ENCODE results near the gene ENOX1.
"Not testable (repeated sequence)": the region's sequence is repeated elsewhere in the genome, so short reads cannot be mapped to it uniquely, and the experiment has no call there.

The ENOX1 gene

DNA sequence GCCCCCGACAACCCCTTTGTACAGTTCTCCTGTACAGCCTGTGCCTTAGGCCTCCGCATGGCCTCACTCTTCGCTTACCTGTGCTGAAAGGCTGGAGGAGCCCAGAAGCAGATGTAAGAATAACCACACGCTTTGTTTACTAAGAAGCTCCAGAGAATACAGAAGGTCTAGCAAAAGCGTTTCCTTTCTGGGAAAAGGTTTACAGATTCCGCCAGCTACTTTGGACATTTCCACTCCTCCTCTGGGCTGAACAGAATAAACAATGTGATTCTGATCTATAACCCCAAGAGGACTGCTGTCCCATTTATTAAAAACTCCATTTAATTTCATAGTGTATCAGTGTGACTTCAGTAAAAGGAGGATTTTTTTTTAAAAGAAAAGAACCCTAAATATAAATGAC, 424.2 kb downstream of the ENOX1 start:
- H3K27ac Mint-ChIP-seq, result no peak overlapping the region

DNA sequence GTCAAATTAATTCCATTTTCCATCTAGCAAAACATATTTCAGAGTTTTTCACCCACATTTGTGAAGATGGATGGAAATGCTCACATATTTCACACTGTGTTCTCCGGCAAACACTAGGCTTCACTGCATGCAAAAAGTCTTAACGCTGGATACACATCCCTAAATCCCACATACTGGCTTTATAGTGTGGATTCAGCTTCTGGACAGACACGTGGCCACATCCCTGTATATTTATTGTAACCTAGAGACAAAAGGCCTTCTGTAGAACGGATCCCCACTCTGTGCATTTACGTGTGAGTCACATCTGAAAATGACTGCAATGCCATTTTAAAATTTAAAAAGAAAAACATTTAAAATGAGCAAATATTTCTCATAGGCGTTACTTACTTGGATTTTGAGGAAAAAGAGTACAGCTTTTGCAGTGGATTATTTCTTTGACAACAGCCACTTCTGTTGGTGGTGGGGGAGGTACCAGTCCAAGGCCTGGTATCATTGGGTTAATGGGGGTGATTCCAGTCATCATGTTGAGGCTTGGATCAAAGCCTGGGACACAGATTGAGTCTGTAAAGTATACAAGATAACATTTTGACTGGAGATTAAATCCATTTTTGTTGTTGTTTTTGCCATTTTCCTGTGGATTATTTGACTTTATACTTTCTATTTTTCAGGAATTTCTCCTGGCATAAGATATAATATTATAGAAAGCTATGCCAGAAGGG, 425.7 kb downstream of the ENOX1 start:
- H3K27me3 Mint-ChIP-seq (ENCODE audit: low read depth), result no peaks in the 10 kb centered on the region
- no peaks in the 10 kb centered on the region for H3K36me3 Mint-ChIP-seq (ENCODE audit: low read depth)
- no peak overlapping the region for H3K4me3 Mint-ChIP-seq
- no peaks in the 10 kb centered on the region for H3K9me3 Mint-ChIP-seq
- peaks cover 2% of the 10 kb centered on the region for H3K4me1 Mint-ChIP-seq (ENCODE audit: low read depth)
- no peak overlapping the region for H3K27ac Mint-ChIP-seq

More for the DNA sequence above, 424.2 kb downstream of the ENOX1 start:
- no peak overlapping the region for H3K4me3 Mint-ChIP-seq
- H3K27me3 Mint-ChIP-seq (ENCODE audit: low read depth), result no peaks in the 10 kb centered on the region
- no peaks in the 10 kb centered on the region for H3K36me3 Mint-ChIP-seq (ENCODE audit: low read depth)
- H3K9me3 Mint-ChIP-seq, result no peaks in the 10 kb centered on the region
- H3K4me1 Mint-ChIP-seq (ENCODE audit: low read depth), result peaks cover 5% of the 10 kb centered on the region

GRCh38 chr13:43360171-43360570, 426.6 kb downstream of the ENOX1 start:
- H3K27ac Mint-ChIP-seq, result no peak overlapping the region
- peaks cover 2% of the 10 kb centered on the region for H3K4me1 Mint-ChIP-seq (ENCODE audit: low read depth)
- no peak overlapping the region for H3K4me3 Mint-ChIP-seq
- H3K9me3 Mint-ChIP-seq, result no peaks in the 10 kb centered on the region
- H3K36me3 Mint-ChIP-seq (ENCODE audit: low read depth), result no peaks in the 10 kb centered on the region
- H3K27me3 Mint-ChIP-seq (ENCODE audit: low read depth), result no peaks in the 10 kb centered on the region

- peaks cover 2% of the 10 kb centered on the region for H3K4me1 Mint-ChIP-seq (ENCODE audit: low read depth)
- H3K27ac Mint-ChIP-seq, result no peak overlapping the region
Measured at GRCh38 chr13:43359536-43359935, 427.2 kb downstream of the ENOX1 start.

GRCh38 chr13:43357564-43357963, 429.2 kb downstream of the ENOX1 start:
- no peaks in the 10 kb centered on the region for H3K27me3 Mint-ChIP-seq (ENCODE audit: low read depth)

More at GRCh38 chr13:43359536-43359935, 427.2 kb downstream of the ENOX1 start:
- Mint-ChIP-seq H3K27me3 (ENCODE audit: low read depth) (no peaks in the 10 kb centered on the region), H3K4me3 (no peak overlapping the region), H3K36me3 (ENCODE audit: low read depth) (no peaks in the 10 kb centered on the region), H3K9me3 (no peaks in the 10 kb centered on the region)

GRCh38 chr13:43356567-43356966, 430.2 kb downstream of the ENOX1 start:
- Mint-ChIP-seq H3K4me3 (no peak overlapping the region), H3K9me3 (no peaks in the 10 kb centered on the region), H3K27ac (no peak overlapping the region), H3K36me3 (ENCODE audit: low read depth) (no peaks in the 10 kb centered on the region), H3K27me3 (ENCODE audit: low read depth) (no peaks in the 10 kb centered on the region), H3K4me1 (ENCODE audit: low read depth) (peaks cover 2% of the 10 kb centered on the region)

More at GRCh38 chr13:43357564-43357963, 429.2 kb downstream of the ENOX1 start:
- Mint-ChIP-seq H3K27ac (no peak overlapping the region), H3K4me1 (ENCODE audit: low read depth) (peaks cover 2% of the 10 kb centered on the region), H3K4me3 (no peak overlapping the region), H3K36me3 (ENCODE audit: low read depth) (no peaks in the 10 kb centered on the region), H3K9me3 (no peaks in the 10 kb centered on the region)

- Mint-ChIP-seq H3K36me3 (ENCODE audit: low read depth) (no peaks in the 10 kb centered on the region), H3K4me3 (no peak overlapping the region), H3K9me3 (no peaks in the 10 kb centered on the region), H3K27ac (no peak overlapping the region), H3K27me3 (ENCODE audit: low read depth) (no peaks in the 10 kb centered on the region), H3K4me1 (ENCODE audit: low read depth) (peaks cover 2% of the 10 kb centered on the region)
Measured at GRCh38 chr13:43355774-43356173, 431.0 kb downstream of the ENOX1 start.

DNA sequence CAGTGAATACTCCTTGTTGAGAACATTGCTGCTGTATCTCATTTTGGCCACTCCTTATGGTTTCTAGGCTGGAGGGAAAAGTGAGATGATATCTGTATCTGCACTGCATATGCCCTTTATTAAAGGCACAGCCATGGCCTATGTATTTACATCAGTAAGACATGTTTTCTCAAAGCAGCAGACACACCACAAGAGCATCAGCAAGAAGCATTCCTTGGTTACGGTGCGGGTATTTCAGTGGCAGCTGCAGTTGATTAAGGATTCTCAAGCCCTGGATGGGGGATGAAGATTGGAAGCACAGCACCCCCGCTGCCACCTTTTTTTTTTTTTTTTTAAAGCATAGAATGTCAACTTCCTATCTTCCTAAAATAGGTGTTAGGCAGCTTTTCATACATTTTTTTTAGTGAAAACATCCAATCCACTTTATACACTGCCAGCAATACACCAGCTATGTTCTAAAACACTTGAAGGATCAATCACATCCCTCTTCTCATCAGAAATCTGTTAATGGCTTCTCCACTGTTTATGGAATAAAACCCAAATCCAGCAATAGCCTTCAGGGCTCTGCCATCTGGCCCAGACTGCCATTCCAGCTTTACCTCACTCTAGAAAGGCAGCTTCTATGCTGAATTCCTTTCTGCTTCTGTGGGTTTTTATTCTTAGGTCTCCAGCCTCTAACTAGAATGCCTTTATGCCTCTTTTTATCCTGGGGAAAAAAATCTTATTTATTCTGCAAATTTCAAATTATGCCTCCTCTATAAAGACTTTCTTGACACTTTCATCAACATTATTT, 432.4 kb downstream of the ENOX1 start:
- Mint-ChIP-seq H3K4me3 (no peak overlapping the region), H3K27me3 (ENCODE audit: low read depth) (peaks cover 3% of the 10 kb centered on the region), H3K36me3 (ENCODE audit: low read depth) (no peaks in the 10 kb centered on the region), H3K27ac (no peak overlapping the region), H3K4me1 (ENCODE audit: low read depth) (peaks cover 2% of the 10 kb centered on the region), H3K9me3 (no peaks in the 10 kb centered on the region)

DNA sequence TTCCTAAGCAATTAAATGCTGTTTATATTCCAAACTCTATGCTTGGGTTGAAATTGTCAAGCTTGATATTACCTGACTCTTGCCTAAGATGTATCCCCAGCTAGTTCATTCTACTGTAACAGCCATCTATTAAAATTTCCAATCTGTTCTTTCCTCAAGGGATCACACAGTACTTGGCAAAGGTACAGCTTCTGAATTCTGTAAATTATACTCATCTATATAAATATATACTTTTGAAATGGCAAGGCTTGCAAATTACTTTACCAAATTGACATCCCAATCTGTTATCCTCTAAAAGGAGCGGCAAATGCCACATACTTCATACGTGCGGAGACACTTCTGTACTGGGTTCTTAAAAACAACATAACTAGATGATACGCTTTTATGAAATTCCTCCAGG, 433.1 kb downstream of the ENOX1 start:
- Mint-ChIP-seq H3K4me1 (ENCODE audit: low read depth) (peaks cover 2% of the 10 kb centered on the region), H3K27me3 (ENCODE audit: low read depth) (peaks cover 5% of the 10 kb centered on the region), H3K27ac (no peak overlapping the region), H3K9me3 (no peaks in the 10 kb centered on the region), H3K4me3 (no peak overlapping the region), H3K36me3 (ENCODE audit: low read depth) (no peaks in the 10 kb centered on the region)

DNA sequence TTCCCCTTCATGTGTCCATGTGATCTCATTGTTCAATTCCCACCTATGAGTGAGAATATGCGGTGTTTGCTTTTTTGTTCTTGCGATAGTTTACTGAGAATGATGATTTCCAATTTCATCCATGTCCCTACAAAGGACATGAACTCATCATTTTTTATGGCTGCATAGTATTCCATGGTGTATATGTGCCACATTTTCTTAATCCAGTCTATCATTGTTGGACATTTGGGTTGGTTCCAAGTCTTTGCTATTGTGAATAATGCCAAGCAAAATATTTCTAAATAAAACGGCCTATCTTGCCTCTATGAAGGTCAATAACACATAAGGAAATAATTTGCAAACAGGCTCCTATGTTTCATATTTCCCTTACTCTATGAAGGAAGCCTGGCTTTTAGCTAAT, 435.2 kb downstream of the ENOX1 start:
- not testable (repeated sequence) for H3K4me1 Mint-ChIP-seq (ENCODE audit: low read depth); H3K36me3 Mint-ChIP-seq (ENCODE audit: low read depth)

DNA sequence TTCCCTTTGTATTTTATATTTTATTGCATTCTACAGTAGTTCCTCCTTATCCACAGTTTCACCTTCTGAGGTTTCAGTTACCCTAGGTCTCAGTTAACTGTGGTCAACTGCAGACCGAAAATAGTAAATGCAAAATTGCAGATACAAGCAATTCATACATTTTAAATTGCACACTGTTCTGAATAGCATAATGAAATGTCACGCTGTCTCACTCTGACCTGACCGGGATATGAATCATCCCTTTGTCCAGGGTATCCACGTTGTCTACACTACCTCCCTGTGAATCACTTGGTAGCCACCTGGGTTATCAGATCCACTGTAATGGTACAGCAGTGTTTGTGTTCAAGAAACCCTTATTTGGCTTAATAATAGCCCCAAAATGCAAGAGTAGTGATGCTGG, 438.4 kb downstream of the ENOX1 start:
- no peaks in the 10 kb centered on the region for H3K4me1 Mint-ChIP-seq (ENCODE audit: low read depth)
- peaks cover 19% of the 10 kb centered on the region for H3K27me3 Mint-ChIP-seq (ENCODE audit: low read depth)
- H3K4me3 Mint-ChIP-seq, result no peak overlapping the region
- H3K27ac Mint-ChIP-seq, result no peak overlapping the region
- no peaks in the 10 kb centered on the region for H3K36me3 Mint-ChIP-seq (ENCODE audit: low read depth)
- no peaks in the 10 kb centered on the region for H3K9me3 Mint-ChIP-seq

More for the DNA sequence above, 435.2 kb downstream of the ENOX1 start:
- not testable (repeated sequence) for H3K27me3 Mint-ChIP-seq (ENCODE audit: low read depth); H3K27ac Mint-ChIP-seq; H3K9me3 Mint-ChIP-seq; H3K4me3 Mint-ChIP-seq

GRCh38 chr13:43347877-43348276, 438.9 kb downstream of the ENOX1 start:
- Mint-ChIP-seq H3K9me3 (no peaks in the 10 kb centered on the region), H3K4me3 (no peak overlapping the region), H3K36me3 (ENCODE audit: low read depth) (no peaks in the 10 kb centered on the region), H3K4me1 (ENCODE audit: low read depth) (no peaks in the 10 kb centered on the region), H3K27ac (no peak overlapping the region), H3K27me3 (ENCODE audit: low read depth) (peaks cover 19% of the 10 kb centered on the region)

- Mint-ChIP-seq H3K27me3 (ENCODE audit: low read depth) (peaks cover 19% of the 10 kb centered on the region), H3K4me3 (no peak overlapping the region), H3K4me1 (ENCODE audit: low read depth) (no peaks in the 10 kb centered on the region), H3K9me3 (no peaks in the 10 kb centered on the region), H3K36me3 (ENCODE audit: low read depth) (no peaks in the 10 kb centered on the region), H3K27ac (no peak overlapping the region)
Measured at GRCh38 chr13:43346427-43346826, 440.3 kb downstream of the ENOX1 start.

DNA sequence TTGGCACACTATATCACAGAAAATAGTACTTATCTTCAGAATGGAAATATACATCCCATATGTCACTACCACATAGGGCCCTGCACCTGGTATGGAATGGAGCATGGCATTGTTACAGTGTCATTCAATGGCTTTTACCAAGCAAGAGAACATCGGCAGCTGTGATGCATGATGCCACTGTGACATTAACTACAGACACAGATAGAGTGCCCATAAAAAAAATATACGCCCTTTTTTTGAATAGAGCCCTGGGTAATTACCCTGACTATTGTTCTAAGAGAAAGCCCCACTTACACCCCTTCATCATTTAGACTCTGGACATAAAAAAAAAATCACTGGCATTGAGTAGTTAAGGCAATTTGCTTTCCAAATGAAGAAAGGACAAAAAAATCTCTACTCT, 443.1 kb downstream of the ENOX1 start:
- H3K4me1 Mint-ChIP-seq (ENCODE audit: low read depth), result no peaks in the 10 kb centered on the region
- H3K9me3 Mint-ChIP-seq, result no peaks in the 10 kb centered on the region
- H3K36me3 Mint-ChIP-seq (ENCODE audit: low read depth), result no peaks in the 10 kb centered on the region
- no peak overlapping the region for H3K27ac Mint-ChIP-seq
- H3K4me3 Mint-ChIP-seq, result no peak overlapping the region
- H3K27me3 Mint-ChIP-seq (ENCODE audit: low read depth), result peaks cover 14% of the 10 kb centered on the region
